H1 (cell line): Measurements from ENCODE around the gene ABHD17B.

ENCODE experiments used
- CBX8 ChIP-seq: fragments of 300-800, 300-1000 bp; sonication (generic); IDR thresholded peaks from 2 replicates; pipeline ENCODE4 v1.7.1; 2016; ENCODE audit warnings: low read depth, low read length, borderline replicate concordance
- CEBPB ChIP-seq: IDR thresholded peaks from 2 replicates; pipeline ENCODE4 v1.6.1; 2012; ENCODE audit warnings: low read depth, low read length
- CTCF ChIP-seq, 3 experiments: IDR thresholded peaks; 1 replicate in 2 of 3; 2 replicates in 1 of 3; pipeline versions ENCODE4 v1.5.1 to v1.6.1; 2011; ENCODE audit warnings: low read length in 3 of 3, mild to moderate bottlenecking in 3 of 3, inconsistent platforms in 2 of 3, low read depth in 1 of 3, moderate library complexity in 1 of 3; ENCODE audit not compliant: insufficient read depth in 1 of 3; ENCODE audit errors: control extremely low read depth in 1 of 3
- EP300 ChIP-seq, 2 experiments: IDR thresholded peaks; 1 replicate in 1 of 2; 2 replicates in 1 of 2; pipeline ENCODE4 v1.6.1; 2011 to 2012; ENCODE audit warnings: low read depth in 2 of 2, low read length in 2 of 2, mild to moderate bottlenecking in 2 of 2, borderline replicate concordance in 1 of 2, inconsistent platforms in 1 of 2, moderate library complexity in 1 of 2
- EZH2 ChIP-seq: fragments of 200-600 bp; sonication (generic); IDR thresholded peaks from 2 replicates; pipeline ENCODE4 v1.7.1; 2012; ENCODE audit warnings: low read depth, mild to moderate bottlenecking, moderate library complexity, low read length, inconsistent platforms; ENCODE audit not compliant: severe bottlenecking
- NRF1 ChIP-seq: IDR thresholded peaks from 2 replicates; pipeline ENCODE4 v1.6.1; 2011; ENCODE audit warnings: mild to moderate bottlenecking, low read depth, low read length, improper control_type of control experiment
- RAD21 ChIP-seq, 2 experiments: IDR thresholded peaks in 1 of 2; conservative IDR thresholded peaks in 1 of 2; 2 replicates each; pipeline ENCODE4 v1.6.1; 2011; ENCODE audit warnings: low read depth in 2 of 2, low read length in 2 of 2, improper control_type of control experiment in 1 of 2, inconsistent platforms in 1 of 2, mild to moderate bottlenecking in 1 of 2, moderate library complexity in 1 of 2
- SIX5 ChIP-seq: IDR thresholded peaks from 2 replicates; pipeline ENCODE4 v1.6.1; 2011; ENCODE audit warnings: mild to moderate bottlenecking, low read depth, low read length
- SP1 ChIP-seq: IDR thresholded peaks from 2 replicates; pipeline ENCODE4 v1.6.1; 2011; ENCODE audit warnings: low read depth, low read length

- no peak for TF ChIP-seq CTCF (IDR thresholded peaks at IDR 0.05; ENCODE audit: control extremely low read depth in 1 of 3, insufficient read depth in 1 of 3, low read depth in 1 of 3, low read length in 3 of 3)
- TF ChIP-seq CBX8 = no peak
- no peak for TF ChIP-seq EZH2
- no peak for TF ChIP-seq SIX5
- TF ChIP-seq EP300 (IDR thresholded peaks at IDR 0.05; ENCODE audit: borderline replicate concordance in 1 of 2, low read depth in 2 of 2, low read length in 2 of 2) = no peak
- TF ChIP-seq SP1 = no peak
- no peak for TF ChIP-seq CEBPB
- no peak for TF ChIP-seq NRF1
- TF ChIP-seq RAD21 (IDR thresholded peaks at IDR 0.05 in 1 of 2, conservative IDR thresholded peaks at IDR 0.05 in 1 of 2; ENCODE audit: low read depth in 2 of 2, low read length in 2 of 2) = no peak
Measured at GRCh38 chr9:71886541-71886940, 24.5 kb downstream of the ABHD17B start.
